Keratinocyte (primary cell): ENCODE data around the gene MASP2.

Source experiments
- EZH2 ChIP-seq: IDR thresholded peaks from one replicate; pipeline ENCODE4 v1.6.1; 2012; ENCODE audit warnings: inconsistent platforms, mild to moderate bottlenecking, low read length, moderate library complexity
- TF ChIP-seq, protein P1 (sequence below), 3 experiments: IDR thresholded peaks in 1 of 3; conservative IDR thresholded peaks in 1 of 3; optimal IDR thresholded peaks in 1 of 3; 2 replicates in 2 of 3; 3 replicates in 1 of 3; pipeline versions ENCODE3 to v1.5.1; 2011; ENCODE audit warnings: low read length in 3 of 3, mild to moderate bottlenecking in 3 of 3, moderate library complexity in 2 of 3, control low read depth in 1 of 3, inconsistent platforms in 1 of 3; ENCODE audit not compliant: insufficient read depth in 2 of 3; ENCODE audit errors: extremely low read depth in 1 of 3

DNA sequence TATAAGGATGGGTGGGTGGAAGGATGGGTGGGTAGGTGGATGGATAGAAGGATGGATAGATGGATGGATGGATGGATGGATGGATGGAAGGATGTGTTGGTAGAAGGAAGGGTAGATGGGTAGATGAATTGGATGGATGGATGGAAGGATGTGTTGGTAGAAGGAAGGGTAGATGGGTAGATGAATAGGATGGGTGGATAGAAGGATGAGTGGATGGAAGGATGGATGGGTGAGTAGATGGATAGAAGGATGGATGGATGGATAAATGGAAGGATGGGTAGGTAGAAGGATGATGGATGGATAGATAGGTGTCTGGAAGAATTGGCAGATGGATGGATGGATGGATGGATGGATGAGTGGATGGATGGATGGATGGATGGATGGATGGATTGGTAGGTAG is 6.0 kb downstream of the MASP2 start:
- TF ChIP-seq, protein P1, sequence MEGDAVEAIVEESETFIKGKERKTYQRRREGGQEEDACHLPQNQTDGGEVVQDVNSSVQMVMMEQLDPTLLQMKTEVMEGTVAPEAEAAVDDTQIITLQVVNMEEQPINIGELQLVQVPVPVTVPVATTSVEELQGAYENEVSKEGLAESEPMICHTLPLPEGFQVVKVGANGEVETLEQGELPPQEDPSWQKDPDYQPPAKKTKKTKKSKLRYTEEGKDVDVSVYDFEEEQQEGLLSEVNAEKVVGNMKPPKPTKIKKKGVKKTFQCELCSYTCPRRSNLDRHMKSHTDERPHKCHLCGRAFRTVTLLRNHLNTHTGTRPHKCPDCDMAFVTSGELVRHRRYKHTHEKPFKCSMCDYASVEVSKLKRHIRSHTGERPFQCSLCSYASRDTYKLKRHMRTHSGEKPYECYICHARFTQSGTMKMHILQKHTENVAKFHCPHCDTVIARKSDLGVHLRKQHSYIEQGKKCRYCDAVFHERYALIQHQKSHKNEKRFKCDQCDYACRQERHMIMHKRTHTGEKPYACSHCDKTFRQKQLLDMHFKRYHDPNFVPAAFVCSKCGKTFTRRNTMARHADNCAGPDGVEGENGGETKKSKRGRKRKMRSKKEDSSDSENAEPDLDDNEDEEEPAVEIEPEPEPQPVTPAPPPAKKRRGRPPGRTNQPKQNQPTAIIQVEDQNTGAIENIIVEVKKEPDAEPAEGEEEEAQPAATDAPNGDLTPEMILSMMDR (optimal IDR thresholded peaks at IDR 0.05 in 1 of 3, IDR thresholded peaks at IDR 0.05 in 1 of 3, conservative IDR thresholded peaks at IDR 0.05 in 1 of 3; ENCODE audit: extremely low read depth in 1 of 3, insufficient read depth in 2 of 3, low read length in 3 of 3): no peak
- no peak for TF ChIP-seq EZH2
